ENCODE measurements around the gene SRGAP2C.
A peak's percentile ranks its signal among the peaks of the same experiment; 100 is the strongest.
"Not testable (repeated sequence)": the region's sequence is repeated elsewhere in the genome, so short reads cannot be mapped to it uniquely, and the experiment has no call there.

Gene SRGAP2C

DNA sequence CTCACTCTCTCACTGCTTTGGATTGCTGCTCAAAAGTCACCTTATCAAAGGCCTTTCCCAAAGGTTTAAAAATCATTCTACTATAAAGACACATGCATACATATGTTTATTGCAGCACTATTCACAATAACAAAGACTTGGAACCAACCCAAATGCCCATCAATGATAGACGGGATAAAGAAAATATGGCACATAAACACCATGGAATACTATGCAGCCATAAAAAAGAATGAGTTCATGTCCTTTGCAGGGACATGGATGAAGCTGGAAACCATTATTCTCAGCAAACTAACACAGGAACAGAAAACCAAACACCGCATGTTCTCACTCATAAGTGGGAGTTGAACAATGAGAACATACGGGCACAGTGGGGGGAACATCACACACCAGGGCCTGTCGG, 45.9 kb downstream of the SRGAP2C start:
- H3K27me3 Mint-ChIP-seq (ENCODE audit: low read depth, poor library complexity); H3K4me1 Mint-ChIP-seq; H3K9me3 Mint-ChIP-seq; H3K27ac Mint-ChIP-seq; H3K4me3 Mint-ChIP-seq; DNase-seq; H3K36me3 Mint-ChIP-seq (ENCODE audit: low read depth): not testable (repeated sequence)

DNA sequence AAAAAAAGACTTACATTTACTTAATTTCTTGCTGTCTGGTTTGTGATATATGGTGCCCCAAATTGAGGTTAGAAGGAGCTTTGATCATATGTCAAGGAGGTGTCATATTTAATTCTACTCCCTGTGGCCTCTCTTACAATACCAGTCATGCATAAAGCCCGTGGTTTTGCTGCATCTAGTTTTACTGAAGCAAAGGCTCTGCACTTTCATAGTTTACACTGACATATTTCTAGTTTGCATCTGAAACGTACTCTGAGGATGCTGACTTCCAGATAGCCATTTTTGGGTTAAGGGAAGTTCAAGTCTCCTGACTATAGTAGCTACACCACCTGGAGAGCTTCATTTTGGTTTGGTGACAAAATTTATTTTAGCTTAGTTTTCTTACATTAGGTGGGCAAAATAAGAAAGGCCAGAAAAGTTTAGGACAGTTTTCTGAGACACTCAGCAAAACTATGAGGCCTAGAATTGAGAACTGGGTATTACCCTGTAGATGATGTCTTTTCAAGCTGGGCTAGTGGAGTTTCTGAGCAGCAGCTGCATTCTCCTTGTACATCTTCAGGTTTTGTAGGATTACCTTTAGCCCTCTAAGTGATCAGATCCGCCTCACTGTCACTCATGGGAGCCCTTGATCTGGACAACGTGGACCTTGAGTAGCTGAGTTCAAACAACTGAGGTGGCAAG, 47.8 kb downstream of the SRGAP2C start:
- H3K36me3 Mint-ChIP-seq (ENCODE audit: low read depth); H3K4me1 Mint-ChIP-seq; DNase-seq; H3K4me3 Mint-ChIP-seq; H3K27me3 Mint-ChIP-seq (ENCODE audit: low read depth, poor library complexity); H3K27ac Mint-ChIP-seq; H3K9me3 Mint-ChIP-seq: not testable (repeated sequence)

DNA sequence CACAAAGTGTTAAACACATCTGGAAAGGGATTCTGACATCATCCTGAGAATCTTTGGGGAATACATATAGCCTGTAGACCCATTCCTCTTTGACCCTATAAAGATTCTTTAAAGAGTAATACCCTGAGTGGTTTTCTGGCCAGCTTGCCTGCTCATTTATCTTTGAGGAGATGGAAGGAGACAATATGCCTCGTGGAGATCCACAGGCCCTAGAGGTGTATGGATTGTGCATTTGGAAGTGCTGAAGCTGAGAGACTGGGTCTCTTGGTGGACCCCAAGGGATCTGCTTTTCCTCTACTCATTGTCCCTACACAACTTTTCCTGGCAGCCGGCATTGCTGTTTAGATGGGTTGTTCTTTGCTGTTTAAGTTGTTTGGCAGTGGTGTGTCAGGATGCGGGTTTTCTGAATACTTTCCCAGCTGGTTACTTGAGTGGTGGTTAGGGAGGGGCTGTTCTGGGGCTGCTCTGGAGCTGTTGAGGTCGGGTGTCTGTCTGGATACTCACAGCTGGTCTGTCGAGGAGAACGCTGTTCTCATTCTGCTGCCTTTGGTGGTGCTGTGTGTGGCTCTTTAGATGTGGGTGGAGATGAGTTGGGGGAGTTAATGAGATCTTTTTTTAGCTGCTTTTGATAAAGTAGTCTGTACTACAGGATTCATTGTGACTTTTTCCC, 49.5 kb downstream of the SRGAP2C start:
- DNase-seq; H3K27me3 Mint-ChIP-seq (ENCODE audit: low read depth, poor library complexity); H3K9me3 Mint-ChIP-seq; H3K4me1 Mint-ChIP-seq; H3K4me3 Mint-ChIP-seq; H3K27ac Mint-ChIP-seq; H3K36me3 Mint-ChIP-seq (ENCODE audit: low read depth): not testable (repeated sequence)

DNA sequence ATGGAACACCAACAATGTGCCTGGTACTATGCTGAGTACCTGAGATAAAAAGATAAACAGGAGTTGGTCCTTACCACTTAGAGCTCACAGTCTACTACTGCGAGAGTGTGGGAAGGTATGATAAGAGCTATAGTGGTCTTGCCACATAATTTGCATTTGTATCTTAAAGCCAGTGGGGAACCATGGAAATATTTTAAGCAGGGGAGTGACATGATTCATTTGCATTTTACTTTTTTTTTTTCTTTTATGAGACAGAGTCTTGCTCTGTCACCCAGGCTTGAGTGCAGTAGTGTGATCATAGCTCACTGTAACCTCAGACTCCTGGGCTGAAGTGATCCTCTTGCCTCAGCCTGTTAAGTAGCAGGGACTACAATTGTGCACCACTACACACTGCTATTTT, 53.6 kb downstream of the SRGAP2C start:
- H3K36me3 Mint-ChIP-seq (ENCODE audit: low read depth); H3K27ac Mint-ChIP-seq; H3K9me3 Mint-ChIP-seq; H3K4me3 Mint-ChIP-seq; DNase-seq; H3K27me3 Mint-ChIP-seq (ENCODE audit: low read depth, poor library complexity); H3K4me1 Mint-ChIP-seq: not testable (repeated sequence)

DNA sequence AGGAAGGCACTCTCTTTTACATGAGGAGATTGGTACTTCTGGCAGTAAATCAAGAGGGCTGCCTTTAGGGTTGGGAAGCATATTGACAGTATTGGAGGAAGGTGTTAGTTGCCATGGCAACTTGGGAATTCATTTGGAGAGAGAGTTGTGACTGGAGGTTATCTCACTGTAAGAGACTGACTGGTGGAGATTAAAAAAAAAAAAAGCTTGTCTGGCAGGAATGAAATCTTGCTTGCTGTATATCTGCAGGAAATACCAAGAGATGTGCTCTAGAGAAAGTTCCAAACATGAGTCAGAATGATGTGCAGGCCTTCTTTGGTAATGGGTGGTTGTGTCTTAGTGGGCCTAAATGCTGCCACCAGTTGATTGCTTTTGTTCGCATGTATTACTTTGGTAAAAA, 59.1 kb downstream of the SRGAP2C start:
- not testable (repeated sequence) for H3K4me1 Mint-ChIP-seq; H3K9me3 Mint-ChIP-seq; H3K36me3 Mint-ChIP-seq (ENCODE audit: low read depth); DNase-seq; H3K27me3 Mint-ChIP-seq (ENCODE audit: low read depth, poor library complexity); H3K27ac Mint-ChIP-seq; H3K4me3 Mint-ChIP-seq

DNA sequence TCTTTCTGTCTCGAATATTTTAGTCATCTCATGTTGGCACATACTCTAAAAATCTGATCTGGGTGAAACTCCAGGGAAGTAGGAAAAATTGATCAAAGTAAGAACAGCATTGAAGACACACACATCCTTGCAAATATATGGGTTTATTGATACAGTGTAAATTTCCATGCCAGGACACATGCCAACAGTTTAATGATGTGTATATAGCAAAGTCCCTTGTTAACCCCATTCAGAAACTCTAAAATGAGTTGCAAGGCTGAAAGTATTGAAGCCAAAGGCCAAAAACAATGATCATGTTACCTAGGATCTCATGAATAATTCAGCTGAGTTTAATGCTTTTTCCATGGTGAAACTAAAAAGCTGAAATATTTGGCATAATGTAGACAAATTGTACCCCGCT, 61.6 kb downstream of the SRGAP2C start:
- not testable (repeated sequence) for H3K27me3 Mint-ChIP-seq (ENCODE audit: low read depth, poor library complexity); DNase-seq; H3K27ac Mint-ChIP-seq; H3K9me3 Mint-ChIP-seq; H3K4me1 Mint-ChIP-seq; H3K36me3 Mint-ChIP-seq (ENCODE audit: low read depth); H3K4me3 Mint-ChIP-seq

DNA sequence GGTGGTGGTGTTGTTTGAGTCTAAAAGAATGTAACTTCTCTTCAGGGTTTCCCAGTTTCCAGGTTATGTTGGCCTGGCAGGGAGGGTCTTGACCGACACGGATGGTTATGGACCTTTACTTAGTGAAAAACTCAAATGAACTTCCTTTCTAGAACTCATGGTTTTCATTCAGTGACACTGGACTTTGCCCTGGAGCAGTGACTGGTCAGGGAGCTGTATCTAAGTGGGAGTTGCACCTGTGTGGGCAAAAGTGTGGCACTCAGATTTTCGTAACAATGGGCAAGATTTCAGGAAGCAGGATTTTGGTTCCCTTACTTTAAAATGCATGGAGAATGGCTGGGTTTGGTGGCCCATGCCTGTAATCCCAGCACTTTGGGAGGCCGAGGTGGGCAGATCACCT, 67.9 kb downstream of the SRGAP2C start:
- not testable (repeated sequence) for H3K4me1 Mint-ChIP-seq; H3K27me3 Mint-ChIP-seq (ENCODE audit: low read depth, poor library complexity); H3K4me3 Mint-ChIP-seq; DNase-seq; H3K9me3 Mint-ChIP-seq; H3K36me3 Mint-ChIP-seq (ENCODE audit: low read depth); H3K27ac Mint-ChIP-seq

DNA sequence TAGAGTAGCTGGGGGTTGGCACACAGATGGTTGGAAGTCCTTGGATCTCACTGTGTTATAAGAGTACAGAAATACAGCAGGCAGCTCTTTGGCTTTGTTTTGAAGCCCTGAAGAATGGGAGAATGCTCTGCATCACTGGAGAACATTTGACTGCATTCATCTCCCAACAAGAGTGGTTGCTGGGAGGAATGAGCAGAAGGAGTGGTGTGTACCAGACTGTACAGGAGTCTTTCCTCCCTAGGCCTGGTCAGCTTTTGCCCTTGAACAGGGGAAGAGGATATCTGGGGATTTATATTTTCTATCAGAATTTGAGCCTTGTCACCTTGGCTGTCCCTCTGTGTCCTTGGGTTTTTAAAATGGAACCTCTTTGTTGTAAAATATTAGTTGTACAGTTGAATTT, 69.8 kb downstream of the SRGAP2C start:
- H3K27ac Mint-ChIP-seq; H3K27me3 Mint-ChIP-seq (ENCODE audit: low read depth, poor library complexity); H3K4me1 Mint-ChIP-seq; DNase-seq; H3K4me3 Mint-ChIP-seq; H3K9me3 Mint-ChIP-seq; H3K36me3 Mint-ChIP-seq (ENCODE audit: low read depth): not testable (repeated sequence)

DNA sequence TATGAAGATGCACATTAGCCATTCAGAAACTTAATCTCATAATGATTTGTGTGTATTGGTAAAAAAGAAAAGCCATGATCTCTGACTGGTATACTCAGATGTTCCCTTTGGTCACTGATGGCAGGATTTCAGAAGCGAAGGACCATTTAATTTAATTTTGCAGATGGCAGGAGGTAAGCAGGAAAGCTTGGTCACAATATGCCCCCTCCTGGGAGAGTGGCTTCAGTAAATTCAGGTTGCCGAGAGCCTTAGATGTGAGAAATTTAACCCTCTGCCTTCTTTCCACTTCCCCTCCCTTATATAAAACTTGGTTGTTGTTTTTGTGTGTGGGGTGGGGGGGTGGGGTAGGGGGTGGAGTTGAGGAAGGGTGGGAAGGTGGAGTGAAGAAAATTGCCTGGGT, 72.9 kb downstream of the SRGAP2C start:
- not testable (repeated sequence) for H3K27ac Mint-ChIP-seq; H3K4me3 Mint-ChIP-seq; H3K36me3 Mint-ChIP-seq (ENCODE audit: low read depth); H3K27me3 Mint-ChIP-seq (ENCODE audit: low read depth, poor library complexity); H3K4me1 Mint-ChIP-seq; DNase-seq; H3K9me3 Mint-ChIP-seq

DNA sequence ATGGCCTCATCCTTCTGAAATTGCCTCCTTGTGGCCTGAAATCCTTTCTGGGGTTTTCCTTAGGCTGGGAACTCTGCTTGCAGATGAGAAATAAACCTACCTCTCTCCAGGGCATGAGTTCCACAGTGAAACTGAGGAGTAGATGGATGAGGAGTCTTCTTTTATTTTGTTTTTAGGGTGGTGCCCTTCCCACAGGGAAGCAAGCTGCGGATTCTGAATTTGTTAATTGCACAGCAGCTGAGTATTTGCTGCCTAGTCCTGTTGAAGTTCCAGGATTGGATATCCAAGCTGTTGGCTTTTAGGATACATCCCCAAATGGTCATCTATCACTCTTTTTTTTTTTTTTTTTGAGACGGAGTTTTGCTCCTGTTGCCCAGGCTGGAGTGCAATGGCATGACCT, 73.4 kb downstream of the SRGAP2C start:
- H3K9me3 Mint-ChIP-seq; H3K27me3 Mint-ChIP-seq (ENCODE audit: low read depth, poor library complexity); H3K27ac Mint-ChIP-seq: not testable (repeated sequence)

DNA sequence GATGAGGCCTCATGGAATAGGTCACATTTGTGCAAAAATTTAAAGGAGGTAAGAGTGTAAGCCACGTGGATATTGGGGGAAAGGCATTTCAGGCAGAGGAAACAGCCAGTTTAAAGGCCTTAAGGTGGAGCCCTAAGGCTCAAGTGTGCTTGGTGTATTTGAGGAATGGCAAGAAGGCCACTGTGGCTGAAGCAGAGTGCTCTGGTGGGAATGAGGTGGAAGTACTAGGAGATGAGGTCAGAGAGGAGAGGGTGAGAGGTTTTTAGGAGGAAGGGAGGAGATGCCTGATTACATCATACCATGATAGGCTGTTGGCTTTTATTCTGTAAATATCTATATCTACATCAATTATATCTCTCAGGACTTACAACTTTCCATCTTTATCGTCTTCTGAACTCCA, 75.4 kb downstream of the SRGAP2C start:
- H3K9me3 Mint-ChIP-seq; DNase-seq; H3K36me3 Mint-ChIP-seq (ENCODE audit: low read depth); H3K27me3 Mint-ChIP-seq (ENCODE audit: low read depth, poor library complexity); H3K4me3 Mint-ChIP-seq; H3K4me1 Mint-ChIP-seq: not testable (repeated sequence)
- H3K27ac Mint-ChIP-seq: peak overlapping the region; percentile 75

More for the DNA sequence above, 73.4 kb downstream of the SRGAP2C start:
- H3K36me3 Mint-ChIP-seq (ENCODE audit: low read depth); H3K4me3 Mint-ChIP-seq; DNase-seq; H3K4me1 Mint-ChIP-seq: not testable (repeated sequence)

DNA sequence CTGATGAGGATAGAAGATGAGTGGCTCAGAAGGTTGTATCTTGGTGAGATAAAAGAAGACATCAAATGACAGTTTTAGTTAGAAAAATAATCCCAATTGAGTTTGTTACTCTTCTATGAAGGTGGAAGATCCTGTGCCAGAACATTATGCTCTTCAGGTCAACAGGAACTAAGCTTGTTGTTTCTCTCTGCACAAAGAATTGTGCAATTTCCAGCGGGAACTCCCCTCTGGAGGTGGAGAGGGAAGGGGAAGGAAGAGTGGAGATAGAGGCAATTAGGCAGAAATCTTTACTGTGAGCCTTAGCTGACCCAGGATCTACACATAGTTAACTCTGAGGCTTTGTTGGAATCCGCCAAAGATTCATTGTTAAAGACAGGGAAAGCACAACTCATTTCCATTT, 77.4 kb downstream of the SRGAP2C start:
- not testable (repeated sequence) for DNase-seq; H3K9me3 Mint-ChIP-seq; H3K27ac Mint-ChIP-seq; H3K4me3 Mint-ChIP-seq; H3K36me3 Mint-ChIP-seq (ENCODE audit: low read depth); H3K4me1 Mint-ChIP-seq; H3K27me3 Mint-ChIP-seq (ENCODE audit: low read depth, poor library complexity)

DNA sequence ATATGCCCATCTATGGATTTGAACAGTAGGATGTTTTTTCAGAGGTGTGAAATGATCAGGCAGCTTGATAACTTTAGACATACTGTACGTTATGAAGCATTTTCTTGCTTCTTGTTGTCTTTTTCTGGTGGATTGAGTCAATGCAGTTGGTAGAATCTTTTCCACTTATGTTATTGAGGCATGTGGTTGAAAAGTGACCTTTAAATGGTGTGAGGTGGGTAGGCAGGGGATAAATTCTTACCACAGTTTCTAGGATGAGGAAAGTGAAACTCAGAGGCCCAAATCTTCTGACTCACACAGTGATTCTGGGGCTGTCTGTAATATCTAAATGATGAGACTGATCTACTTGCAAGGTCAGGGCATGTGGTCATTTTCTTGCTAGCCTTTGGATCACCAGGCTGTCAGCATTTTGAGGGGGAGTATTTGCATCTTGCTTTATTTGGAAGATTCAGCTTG, 79.0 kb downstream of the SRGAP2C start:
- H3K4me1 Mint-ChIP-seq; H3K27ac Mint-ChIP-seq; DNase-seq; H3K27me3 Mint-ChIP-seq (ENCODE audit: low read depth, poor library complexity); H3K36me3 Mint-ChIP-seq (ENCODE audit: low read depth); H3K9me3 Mint-ChIP-seq; H3K4me3 Mint-ChIP-seq: not testable (repeated sequence)

DNA sequence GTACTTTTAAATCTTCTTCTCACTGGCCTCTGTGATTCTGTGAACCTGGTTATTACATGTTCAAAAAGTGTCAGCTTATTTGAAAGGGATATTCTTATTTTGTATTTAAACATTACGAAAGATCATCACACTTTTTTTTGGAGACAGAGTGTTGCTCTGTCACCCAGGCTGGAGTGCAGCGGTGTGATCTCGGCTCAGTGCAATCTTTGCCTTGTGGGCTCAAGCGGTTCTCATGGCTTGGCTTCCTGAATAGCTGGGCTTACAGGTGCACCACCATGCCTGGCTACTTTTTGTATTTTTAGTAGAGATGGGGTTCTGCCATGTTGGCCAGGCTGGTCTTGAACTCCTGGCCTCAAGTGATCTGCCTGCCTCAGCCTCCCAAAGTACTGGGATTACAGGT, 82.3 kb downstream of the SRGAP2C start:
- not testable (repeated sequence) for H3K36me3 Mint-ChIP-seq (ENCODE audit: low read depth); H3K27me3 Mint-ChIP-seq (ENCODE audit: low read depth, poor library complexity); DNase-seq; H3K9me3 Mint-ChIP-seq; H3K27ac Mint-ChIP-seq; H3K4me1 Mint-ChIP-seq; H3K4me3 Mint-ChIP-seq

DNA sequence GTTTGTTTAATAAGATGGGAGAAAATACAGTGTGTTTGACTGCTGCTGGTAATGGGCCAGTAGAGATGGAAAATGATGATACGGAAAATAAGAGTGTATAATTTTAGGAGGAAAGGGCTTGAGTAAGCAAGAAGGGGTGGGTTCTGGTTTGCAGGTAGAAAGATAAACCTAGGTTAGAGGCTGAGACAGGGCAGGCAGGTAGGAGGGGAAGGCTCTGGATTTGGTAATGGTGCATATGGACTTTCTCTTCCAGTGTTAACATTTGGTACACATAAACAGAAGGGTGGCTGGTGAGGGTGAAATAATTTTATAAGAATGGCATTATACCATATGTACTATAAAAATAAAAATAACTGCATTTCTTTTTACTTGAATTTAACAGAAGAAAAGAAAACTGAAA, 84.5 kb downstream of the SRGAP2C start:
- not testable (repeated sequence) for H3K27me3 Mint-ChIP-seq (ENCODE audit: low read depth, poor library complexity); H3K27ac Mint-ChIP-seq; H3K9me3 Mint-ChIP-seq; DNase-seq; H3K4me1 Mint-ChIP-seq; H3K4me3 Mint-ChIP-seq; H3K36me3 Mint-ChIP-seq (ENCODE audit: low read depth)

Data from nephron progenitor cell (in vitro differentiated cells).